ENCODE measurements around the gene PDE1C. TPM values are rescaled to one million over a fixed set of nuclear protein-coding genes. Genes with fewer than 3 reads are reported as not detected.

The PDE1C gene
- total and polyA plus RNA-seq, 2 experiments from 2014 or later, result 0.38 to 2.3 TPM

- H3K4me1 ChIP-seq (ENCODE audit: low read depth), result no peaks in the 10 kb centered on the region
- no peaks in the 10 kb centered on the region for H3K9me3 ChIP-seq (ENCODE audit: low read depth)
- no peaks in the 10 kb centered on the region for H3K36me3 ChIP-seq
- no peak for TF ChIP-seq CTCF (IDR thresholded peaks at IDR 0.05; ENCODE audit: low read depth, low read length)
- DNase-seq (ENCODE audit: low read depth in 1 of 2, low spot score in 1 of 2), result no peak
- no peak overlapping the region for H3K4me3 ChIP-seq
- peaks cover 30% of the 10 kb centered on the region for H3K27me3 ChIP-seq
- H3K27ac ChIP-seq, result no peak overlapping the region
These were observed 281.1 kb downstream of the PDE1C start for GRCh38 chr7:31788883-31789680.

GRCh38 chr7:31788445-31788844 is 281.8 kb downstream of the PDE1C start:
- peaks cover 36% of the 10 kb centered on the region for H3K27me3 ChIP-seq
- TF ChIP-seq CTCF (IDR thresholded peaks at IDR 0.05; ENCODE audit: low read depth, low read length), result no peak

GRCh38 chr7:31786326-31786725 is 283.9 kb downstream of the PDE1C start:
- Histone ChIP-seq H3K4me1 (ENCODE audit: low read depth) (no peaks in the 10 kb centered on the region), H3K9me3 (ENCODE audit: low read depth) (no peaks in the 10 kb centered on the region), H3K36me3 (no peaks in the 10 kb centered on the region), H3K27ac (no peak overlapping the region), H3K27me3 (peaks cover 26% of the 10 kb centered on the region), H3K4me3 (no peak overlapping the region)
- no peak for TF ChIP-seq CTCF (IDR thresholded peaks at IDR 0.05; ENCODE audit: low read depth, low read length)
- no peak for DNase-seq (ENCODE audit: low read depth in 1 of 2, low spot score in 1 of 2)

More at GRCh38 chr7:31788445-31788844, 281.8 kb downstream of the PDE1C start:
- DNase-seq (ENCODE audit: low read depth in 1 of 2, low spot score in 1 of 2), result no peak
- no peak overlapping the region for H3K27ac ChIP-seq
- H3K4me1 ChIP-seq (ENCODE audit: low read depth), result no peaks in the 10 kb centered on the region
- no peaks in the 10 kb centered on the region for H3K9me3 ChIP-seq (ENCODE audit: low read depth)
- no peaks in the 10 kb centered on the region for H3K36me3 ChIP-seq
- no peak overlapping the region for H3K4me3 ChIP-seq

DNA sequence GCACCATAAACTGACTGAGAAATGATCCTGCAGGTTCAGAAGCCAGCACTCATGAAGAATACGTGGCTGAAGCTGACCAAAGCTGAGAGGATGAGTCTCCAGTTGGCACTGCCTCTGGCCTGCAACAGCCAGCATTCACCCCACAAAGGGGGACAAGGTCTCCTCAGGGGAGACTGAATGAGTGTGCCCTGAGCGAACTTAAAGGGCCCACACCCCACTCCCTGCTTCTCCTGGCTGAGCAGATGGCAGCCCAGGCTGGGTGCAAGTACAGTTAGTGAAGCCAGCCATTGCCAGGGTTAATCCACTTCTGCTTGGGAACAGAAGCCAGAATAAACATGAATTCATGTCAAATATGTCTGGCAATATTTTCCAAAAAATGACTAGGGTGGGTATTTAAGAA is 285.1 kb downstream of the PDE1C start:
- no peaks in the 10 kb centered on the region for H3K36me3 ChIP-seq
- DNase-seq (ENCODE audit: low read depth in 1 of 2, low spot score in 1 of 2), result no peak
- H3K9me3 ChIP-seq (ENCODE audit: low read depth), result no peaks in the 10 kb centered on the region
- no peak overlapping the region for H3K4me3 ChIP-seq
- H3K27me3 ChIP-seq, result peaks cover 18% of the 10 kb centered on the region
- no peak overlapping the region for H3K27ac ChIP-seq
- no peaks in the 10 kb centered on the region for H3K4me1 ChIP-seq (ENCODE audit: low read depth)
- TF ChIP-seq CTCF (IDR thresholded peaks at IDR 0.05; ENCODE audit: low read depth, low read length), result no peak

GRCh38 chr7:31783221-31783620 is 287.0 kb downstream of the PDE1C start:
- Histone ChIP-seq H3K4me3 (no peak overlapping the region), H3K27ac (no peak overlapping the region), H3K36me3 (no peaks in the 10 kb centered on the region), H3K27me3 (peaks cover 22% of the 10 kb centered on the region), H3K9me3 (ENCODE audit: low read depth) (no peaks in the 10 kb centered on the region), H3K4me1 (ENCODE audit: low read depth) (no peaks in the 10 kb centered on the region)
- no peak for TF ChIP-seq CTCF (IDR thresholded peaks at IDR 0.05; ENCODE audit: low read depth, low read length)
- DNase-seq (ENCODE audit: low read depth in 1 of 2, low spot score in 1 of 2), result no peak

Data from cardiac muscle cell (in vitro differentiated cells and primary cell).